GM18951 (cell line): Measurements from ENCODE around the gene APLF.

Experiments used
- POLR2A ChIP-seq: IDR thresholded peaks from 4 replicates; pipeline ENCODE4 v1.6.1; 2011; ENCODE audit warnings: mild to moderate bottlenecking; ENCODE audit not compliant: insufficient read length, insufficient read depth; ENCODE audit errors: extremely low read depth
- in situ Hi-C: fragments of 300-500 bp; cut with MboI; formaldehyde crosslinking; loops from one replicate; pipeline ENCODE4 v1.12.0; 2022; ENCODE audit warnings: low sequenced_read_pairs, mixed read lengths, inconsistent platforms; ENCODE audit not compliant: unreplicated experiment

Gene APLF

GRCh38 chr2:68472796-68473414 lies 5.5 kb downstream of the APLF start:
- in situ Hi-C loops: no loop called here
- no peak for TF ChIP-seq POLR2A

GRCh38 chr2:68475110-68475509 lies 7.7 kb downstream of the APLF start:
- TF ChIP-seq POLR2A: no peak
- in situ Hi-C loops: loop anchor here (25.0 kb wide), 1 partner anchor 237 kb away; no protein-coding TSS in a partner anchor

- in situ Hi-C loops: loop anchor here (25.0 kb wide), 1 partner anchor 237 kb away; no protein-coding TSS in a partner anchor
- no peak for TF ChIP-seq POLR2A
Measured at GRCh38 chr2:68475576-68475975, 8.2 kb downstream of the APLF start.

GRCh38 chr2:68476454-68476853 lies 9.1 kb downstream of the APLF start:
- no peak for TF ChIP-seq POLR2A
- in situ Hi-C loops: loop anchor here (25.0 kb wide), 1 partner anchor 236 kb away; no protein-coding TSS in a partner anchor

DNA sequence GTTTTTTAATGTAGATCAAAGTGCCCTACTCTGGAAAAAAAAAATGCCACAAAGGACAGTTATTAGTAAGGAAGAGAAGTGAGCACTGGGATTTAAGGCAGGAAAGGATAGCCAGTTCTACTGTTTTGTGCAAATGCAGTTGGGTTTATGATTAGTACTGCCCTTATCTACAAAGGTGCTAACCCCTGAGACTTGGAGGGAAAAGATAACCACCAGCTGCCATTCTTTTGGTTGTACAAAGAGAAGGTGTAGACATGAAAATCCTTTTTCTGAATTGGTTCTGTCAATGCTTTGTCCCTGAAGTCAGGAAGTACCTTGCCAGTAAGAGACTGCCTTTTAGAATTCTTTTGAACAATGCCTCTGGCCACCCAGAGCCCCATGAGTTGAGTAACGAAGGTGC lies 11.3 kb downstream of the APLF start:
- in situ Hi-C loops: loop anchor here (25.0 kb wide), 1 partner anchor 234 kb away; no protein-coding TSS in a partner anchor
- TF ChIP-seq POLR2A: no peak

GRCh38 chr2:68482296-68482820 lies 15.0 kb downstream of the APLF start:
- TF ChIP-seq POLR2A: no peak
- in situ Hi-C loops: loop anchor here (25.0 kb wide), 1 partner anchor 230 kb away; no protein-coding TSS in a partner anchor

GRCh38 chr2:68483011-68483410 lies 15.6 kb downstream of the APLF start:
- in situ Hi-C loops: loop anchor here (25.0 kb wide), 1 partner anchor 229 kb away; no protein-coding TSS in a partner anchor
- no peak for TF ChIP-seq POLR2A

- in situ Hi-C loops: loop anchor here (25.0 kb wide), 1 partner anchor 224 kb away; no protein-coding TSS in a partner anchor
- no peak for TF ChIP-seq POLR2A
Measured at GRCh38 chr2:68487773-68488355, 20.5 kb downstream of the APLF start.

DNA sequence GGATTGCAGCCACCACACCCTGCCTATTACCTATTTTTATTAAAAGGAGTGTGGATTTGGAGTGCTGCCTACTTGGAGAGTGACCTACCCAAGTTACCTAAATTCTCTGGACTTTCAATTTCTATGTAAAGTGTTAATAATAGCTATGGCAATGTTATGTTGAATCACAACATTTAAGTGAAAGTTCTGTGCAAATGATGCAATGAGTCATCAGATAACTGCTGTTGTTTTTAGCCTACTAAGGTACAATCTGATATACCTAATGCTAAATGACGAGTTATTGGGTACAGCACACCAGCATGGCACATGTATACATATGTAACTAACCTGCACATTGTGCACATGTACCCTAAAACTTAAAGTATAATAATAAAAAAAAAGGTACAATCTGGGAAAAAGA lies 21.2 kb downstream of the APLF start:
- in situ Hi-C loops: loop anchor here (25.0 kb wide), 1 partner anchor 224 kb away; no protein-coding TSS in a partner anchor

DNA sequence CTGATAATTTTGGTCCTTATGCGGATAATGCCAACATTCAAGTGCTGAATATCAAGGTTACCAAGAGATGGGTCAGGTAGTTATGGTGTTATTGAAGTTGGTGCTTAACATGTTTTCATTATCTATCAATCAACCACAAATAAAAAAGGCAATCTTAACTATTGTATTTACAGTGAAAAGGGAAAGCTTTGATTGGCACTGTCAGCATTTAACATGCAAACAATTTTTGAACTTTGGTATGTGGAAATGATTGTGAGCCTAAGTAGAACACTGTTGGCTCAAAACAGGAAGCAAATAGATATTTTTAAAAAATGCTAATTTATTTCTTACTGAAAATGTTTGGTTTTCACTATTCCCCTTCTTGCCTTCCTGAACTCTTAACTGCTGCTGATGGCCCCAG lies 21.9 kb downstream of the APLF start:
- TF ChIP-seq POLR2A: no peak
- in situ Hi-C loops: loop anchor here (25.0 kb wide), 1 partner anchor 223 kb away; no protein-coding TSS in a partner anchor

DNA sequence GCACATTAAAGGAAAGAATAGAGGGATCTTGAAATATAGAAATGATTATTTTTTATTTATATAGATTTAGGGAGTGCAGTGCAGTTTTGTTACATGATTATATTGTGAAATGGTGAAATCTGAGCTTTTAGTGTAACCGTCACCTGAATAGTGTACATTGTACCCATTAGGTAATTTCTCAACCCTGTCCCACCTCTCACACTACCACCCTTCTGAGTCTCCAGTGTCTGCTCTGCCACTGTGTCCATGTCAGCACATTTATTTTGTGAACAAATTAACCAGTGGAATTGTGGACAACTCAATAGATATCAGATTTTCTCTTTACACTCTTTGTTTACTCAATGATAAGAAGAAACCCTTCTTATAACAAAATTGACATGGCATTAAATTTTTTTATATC lies 24.2 kb downstream of the APLF start:
- in situ Hi-C loops: loop anchor here (10.0 to 25.0 kb wide), 2 partner anchors 221 to 433 kb away; no protein-coding TSS in a partner anchor
- TF ChIP-seq POLR2A: no peak

GRCh38 chr2:68499133-68499532 lies 31.7 kb downstream of the APLF start:
- TF ChIP-seq POLR2A: no peak
- in situ Hi-C loops: loop anchor here (10.0 to 25.0 kb wide), 2 partner anchors 213 to 426 kb away; no protein-coding TSS in a partner anchor

DNA sequence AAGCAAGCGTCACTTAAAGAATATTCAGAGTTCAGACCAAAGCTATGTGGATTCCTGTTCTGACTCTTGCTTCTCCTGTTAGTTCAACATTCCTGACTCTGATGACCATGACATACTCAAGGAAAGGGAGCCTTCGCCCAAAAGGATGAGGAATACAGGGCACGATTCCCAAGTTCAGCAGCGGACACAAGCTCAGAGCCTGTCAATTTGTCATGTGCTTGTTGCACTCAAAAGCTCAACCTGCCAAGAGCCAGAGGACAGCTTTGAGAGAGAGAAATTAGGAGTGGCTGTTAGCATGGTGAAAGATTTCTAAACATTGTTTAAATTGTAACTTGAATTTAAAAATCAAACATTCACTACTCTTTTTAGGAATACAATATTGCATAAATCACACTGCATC lies 33.3 kb downstream of the APLF start:
- in situ Hi-C loops: no loop called here
- no peak for TF ChIP-seq POLR2A

GRCh38 chr2:68501768-68502167 lies 34.4 kb downstream of the APLF start:
- in situ Hi-C loops: no loop called here
- no peak for TF ChIP-seq POLR2A

DNA sequence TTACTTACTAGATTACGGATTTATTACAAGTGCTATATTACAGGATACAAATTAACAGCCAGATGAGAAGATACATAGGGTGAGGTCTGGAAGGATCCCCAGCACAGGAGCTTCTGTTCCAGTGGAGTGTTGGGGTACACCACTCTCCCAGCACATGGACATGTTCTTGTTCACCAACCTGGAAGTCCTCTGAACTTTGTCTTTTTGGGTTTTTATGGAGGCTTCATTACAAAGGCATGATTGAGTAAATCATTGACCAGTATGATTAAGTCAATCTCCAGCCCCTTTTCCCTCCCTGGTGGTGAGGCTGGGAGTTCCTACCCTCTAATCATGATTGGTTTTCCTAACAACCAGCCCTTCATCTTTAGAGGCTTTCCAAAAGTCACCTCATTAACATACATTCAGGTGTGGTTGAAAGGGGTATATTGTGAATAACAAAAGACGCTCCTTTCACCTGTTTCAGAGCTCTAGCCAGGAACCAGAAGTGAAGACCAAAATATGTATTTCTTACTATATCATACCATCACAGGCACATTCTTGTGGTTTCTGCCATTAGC lies 38.3 kb downstream of the APLF start:
- in situ Hi-C loops: no loop called here
- TF ChIP-seq POLR2A: no peak
